GM12865 (cell line): Measurements from ENCODE around the gene PEX16.
A peak's percentile ranks its signal among the peaks of the same experiment; 100 is the strongest.

ENCODE experiments used
- DNase-seq: peaks from one replicate; pipeline ENCODE4 v3.0.0; 2010; ENCODE audit warnings: low read depth
- H3K4me3 ChIP-seq: 2 replicates; pipeline ENCODE4 v1.5.1; 2011; ENCODE audit warnings: mild to moderate bottlenecking, low read depth, low read length, control low read depth
- TF ChIP-seq, protein P1 (sequence below): IDR thresholded peaks from 2 replicates; pipeline ENCODE4 v1.5.1; 2011; ENCODE audit warnings: low read length, control low read depth, low read depth, inconsistent platforms; ENCODE audit not compliant: insufficient read depth; ENCODE audit errors: missing control alignments

The PEX16 gene

DNA sequence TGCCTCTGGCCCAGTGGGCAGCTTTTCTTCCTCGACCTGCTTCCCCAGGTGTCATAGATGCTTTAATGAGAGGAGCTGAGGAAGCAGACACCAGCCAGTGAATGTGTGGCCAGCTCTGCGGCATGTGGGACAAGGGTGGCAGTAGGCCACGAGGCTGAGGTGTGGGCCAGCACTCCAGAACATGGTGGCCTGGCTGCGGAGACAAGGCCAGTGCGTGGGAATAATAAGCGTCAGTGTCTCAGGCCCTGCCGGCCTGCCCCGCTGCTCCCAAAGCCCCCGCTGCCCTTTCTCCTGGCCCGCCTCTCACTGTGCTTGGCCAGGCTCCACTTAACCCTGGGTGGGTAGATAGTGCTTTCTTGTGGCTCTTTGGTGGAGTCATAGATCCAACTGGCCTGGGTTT lies 30.1 kb downstream of the PEX16 start:
- no peak for DNase-seq
- H3K4me3 ChIP-seq, result no peak overlapping the region

DNA sequence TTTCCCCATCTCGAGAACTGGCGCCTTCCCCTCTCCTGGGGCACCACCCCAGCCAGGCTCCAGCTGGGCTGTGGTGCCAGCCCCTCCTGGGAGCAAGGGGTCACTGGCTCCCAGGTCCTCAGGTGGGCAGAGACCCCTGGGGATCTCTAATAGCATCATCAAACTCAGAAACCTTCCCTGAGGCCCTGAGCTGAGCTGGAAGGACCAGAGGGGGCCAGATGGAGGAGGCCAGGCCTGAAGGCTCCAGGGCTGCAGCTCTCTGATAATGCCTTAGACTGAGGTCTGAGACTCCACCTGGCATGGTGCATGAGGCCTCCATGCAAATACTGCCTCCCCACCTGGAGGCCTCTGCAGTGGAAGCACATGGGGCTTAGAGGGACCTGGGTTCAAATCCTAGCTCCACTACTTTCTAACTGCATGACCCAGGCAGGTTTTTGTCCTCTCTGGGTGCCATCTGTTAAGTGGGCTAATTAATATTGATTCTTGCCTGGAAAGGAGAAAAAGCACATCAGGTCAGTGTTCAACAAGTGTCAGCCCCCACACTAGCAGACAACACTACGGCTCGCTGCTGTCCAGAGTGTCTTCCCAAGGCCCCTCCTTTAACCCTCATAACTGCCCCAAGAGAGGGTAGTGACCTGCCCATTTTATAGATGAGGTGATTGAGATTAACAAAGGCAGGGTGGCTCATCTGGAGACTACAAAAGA lies 30.7 kb downstream of the PEX16 start:
- TF ChIP-seq, protein P1, sequence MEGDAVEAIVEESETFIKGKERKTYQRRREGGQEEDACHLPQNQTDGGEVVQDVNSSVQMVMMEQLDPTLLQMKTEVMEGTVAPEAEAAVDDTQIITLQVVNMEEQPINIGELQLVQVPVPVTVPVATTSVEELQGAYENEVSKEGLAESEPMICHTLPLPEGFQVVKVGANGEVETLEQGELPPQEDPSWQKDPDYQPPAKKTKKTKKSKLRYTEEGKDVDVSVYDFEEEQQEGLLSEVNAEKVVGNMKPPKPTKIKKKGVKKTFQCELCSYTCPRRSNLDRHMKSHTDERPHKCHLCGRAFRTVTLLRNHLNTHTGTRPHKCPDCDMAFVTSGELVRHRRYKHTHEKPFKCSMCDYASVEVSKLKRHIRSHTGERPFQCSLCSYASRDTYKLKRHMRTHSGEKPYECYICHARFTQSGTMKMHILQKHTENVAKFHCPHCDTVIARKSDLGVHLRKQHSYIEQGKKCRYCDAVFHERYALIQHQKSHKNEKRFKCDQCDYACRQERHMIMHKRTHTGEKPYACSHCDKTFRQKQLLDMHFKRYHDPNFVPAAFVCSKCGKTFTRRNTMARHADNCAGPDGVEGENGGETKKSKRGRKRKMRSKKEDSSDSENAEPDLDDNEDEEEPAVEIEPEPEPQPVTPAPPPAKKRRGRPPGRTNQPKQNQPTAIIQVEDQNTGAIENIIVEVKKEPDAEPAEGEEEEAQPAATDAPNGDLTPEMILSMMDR, result no peak
- no peak for DNase-seq
- H3K4me3 ChIP-seq, result no peak overlapping the region

More for the DNA sequence above, 30.1 kb downstream of the PEX16 start:
- TF ChIP-seq, protein P1, result no peak

DNA sequence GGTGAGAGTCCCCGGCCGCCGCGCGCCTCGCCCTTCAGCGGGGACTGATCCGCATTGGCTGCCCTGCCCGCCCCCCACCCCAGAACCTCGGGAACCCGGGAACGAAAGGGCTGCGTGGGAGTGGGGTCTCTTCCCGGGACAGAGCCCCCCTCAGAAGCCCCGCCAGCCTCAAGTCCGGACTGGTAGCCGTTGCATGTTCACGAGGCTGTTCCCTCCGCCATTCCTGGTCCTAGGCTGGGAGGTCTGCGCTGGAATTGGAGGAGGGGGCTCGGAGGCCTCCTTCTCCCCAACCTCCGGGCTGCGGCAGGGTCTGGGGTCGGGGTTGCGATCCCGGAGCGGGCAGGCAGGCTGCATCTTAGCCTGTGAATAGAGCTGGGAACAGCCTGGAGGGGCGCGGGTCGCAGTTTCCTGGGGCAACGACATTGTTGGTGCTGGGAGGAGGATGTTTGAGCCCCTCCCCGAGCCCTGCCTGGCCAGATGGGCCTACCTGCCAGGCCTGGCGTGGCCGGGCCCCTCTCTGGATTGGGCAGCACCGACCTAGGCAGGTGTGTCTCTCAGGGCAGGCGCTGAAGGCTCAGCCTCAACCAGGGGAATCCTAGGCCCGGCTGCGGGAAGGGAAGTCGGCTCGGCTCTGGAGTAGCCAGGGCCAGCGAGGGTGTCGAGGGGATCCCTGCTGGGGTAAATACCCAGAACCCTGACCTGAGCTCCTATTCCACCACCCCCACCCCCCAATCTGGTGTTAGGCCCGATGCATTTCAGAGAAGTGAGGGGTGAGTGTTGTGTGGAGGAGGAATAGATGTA lies 31.6 kb downstream of the PEX16 start:
- no peak overlapping the region for H3K4me3 ChIP-seq
- TF ChIP-seq, protein P1, result no peak
- no peak for DNase-seq

DNA sequence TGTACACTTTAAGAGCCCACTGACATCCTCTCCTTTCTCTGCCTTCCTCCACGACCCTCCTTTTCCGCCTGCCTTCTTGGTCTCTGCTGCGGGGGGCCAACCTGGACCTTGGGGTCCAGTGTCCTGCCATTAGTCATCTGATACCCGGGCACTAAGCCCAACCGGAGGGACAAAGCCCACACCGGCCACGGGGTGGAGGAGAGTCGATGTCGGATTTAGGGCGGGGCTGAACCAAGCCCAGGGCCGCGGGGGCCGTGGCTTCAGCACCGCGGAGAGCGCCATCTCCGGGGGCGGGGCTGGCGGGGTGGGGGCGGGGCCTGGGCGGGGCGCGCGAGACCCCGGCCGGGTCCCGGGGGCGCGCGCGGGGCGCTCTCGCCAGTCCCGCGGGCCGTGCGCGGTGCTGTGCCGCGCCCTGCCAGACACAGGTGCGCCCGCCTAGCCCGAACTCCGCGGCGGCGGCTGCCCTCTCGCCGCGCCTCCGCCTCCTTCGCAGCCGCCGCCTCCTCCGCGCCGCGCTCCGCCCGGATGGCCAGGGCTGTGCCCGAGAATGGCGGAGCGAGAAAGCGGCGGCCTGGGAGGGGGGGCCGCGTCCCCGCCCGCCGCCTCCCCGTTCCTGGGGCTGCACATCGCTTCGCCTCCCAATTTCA lies 32.3 kb downstream of the PEX16 start, which contains the start of gene MAPK8IP1:
TSS of gene MAPK8IP1 (plus strand) at position 378 of the 647 bp plus-strand sequence. CDS start at position 548, 170 bp downstream.
- DNase-seq, result peak; percentile 53
- TF ChIP-seq, protein P1, result no peak
- H3K4me3 ChIP-seq, result no peak within 1 kb of the TSS

DNA sequence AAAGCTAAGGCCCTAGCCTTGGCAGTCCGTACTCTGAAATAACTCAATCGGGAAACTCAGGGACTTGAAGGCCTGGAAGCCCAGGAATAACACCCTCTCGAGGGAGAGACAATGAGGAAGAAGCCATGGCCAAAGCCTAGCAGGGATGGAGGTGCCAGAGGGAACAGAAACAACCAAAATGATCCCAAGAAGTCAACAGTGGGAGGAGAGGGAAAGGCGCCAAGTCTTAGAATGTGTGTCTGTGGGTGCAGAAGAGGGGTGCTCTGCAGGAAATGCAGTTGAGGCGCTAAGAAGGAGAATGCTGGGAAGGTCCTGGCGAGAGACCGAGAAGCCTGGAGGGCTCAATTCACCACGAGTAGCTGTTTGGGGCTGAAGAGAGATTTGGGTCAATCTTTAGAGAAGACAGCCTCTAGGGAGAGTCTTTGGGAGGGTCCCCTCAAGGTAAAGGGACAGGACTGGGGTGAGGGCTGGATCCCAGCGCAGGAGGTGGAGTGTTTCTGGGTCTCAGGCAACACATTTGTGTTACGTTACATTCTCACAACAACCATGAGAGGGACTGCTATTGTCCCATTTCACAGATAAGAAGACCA lies 33.0 kb downstream of the PEX16 start:
- no peak overlapping the region for H3K4me3 ChIP-seq
- TF ChIP-seq, protein P1, result no peak
- no peak for DNase-seq

DNA sequence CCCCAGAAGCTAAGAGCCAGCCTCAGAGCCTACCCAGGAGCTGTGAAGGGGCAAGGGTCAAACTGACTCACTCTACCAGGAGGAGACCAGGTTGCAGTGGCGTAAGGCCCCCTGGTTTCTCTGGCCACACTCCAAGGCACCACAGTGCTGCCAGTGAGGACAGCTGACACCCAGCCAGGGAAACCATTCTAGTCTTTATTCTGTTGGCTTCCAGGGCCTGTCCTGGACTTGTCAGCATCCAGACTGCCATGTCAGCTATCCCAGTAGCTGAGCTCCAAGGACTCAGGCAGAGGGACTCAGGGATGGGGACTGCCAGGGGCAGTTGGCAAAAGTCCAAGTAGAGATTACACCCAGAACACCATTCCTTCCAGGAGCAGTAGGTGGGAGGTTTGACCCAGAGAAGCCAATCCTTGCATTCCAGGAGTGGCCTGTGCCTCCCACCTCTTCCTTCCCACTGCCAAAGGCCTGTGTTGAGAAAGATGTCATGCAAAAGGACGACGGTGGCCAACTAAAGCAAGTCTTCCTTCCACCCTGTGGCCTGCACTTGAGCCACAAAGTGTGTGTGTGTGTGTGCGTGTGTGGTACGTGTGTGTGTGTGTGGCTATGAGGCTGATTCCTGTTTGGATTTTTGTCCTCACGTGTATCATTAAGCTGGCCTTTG lies 35.8 kb downstream of the PEX16 start:
- TF ChIP-seq, protein P1, result no peak
- H3K4me3 ChIP-seq, result no peak overlapping the region
- no peak for DNase-seq
